Right ventricle myocardium superior (tissue), 1 donor: ENCODE measurements around the gene SPIRE2. TPM values are rescaled to one million over a fixed set of nuclear protein-coding genes. Genes with fewer than 3 reads are reported as not detected.

ENCODE experiments used
- ATAC-seq: fragments of 200-7000 bp; cut with Tn5 transposase; one replicate; pipeline ENCODE4 v1.9.1; 2020; ENCODE audit warnings: mild to moderate bottlenecking; ENCODE audit not compliant: poor library complexity
- DNase-seq: peaks from one replicate; pipeline ENCODE4 v3.0.0-alpha.2; 2020
- intact Hi-C: fragments of 100-400 bp; cut with DNase I; formaldehyde crosslinking; loops from one replicate; pipeline ENCODE4 v1.11.2; 2022
- total RNA-seq: library from RNA; stranded (reverse); fragmentation: NEBNext Ultra II Directional; extraction: Animal tissue kit (Norgen Biotek cat#: 25700); gene quantifications from one replicate; pipeline ENCODE4 v1.2.1, GENCODE V29; 2021
- donor health status: DM: no; HTN: yes; CAD: no; lungs with severe emphysema.

SPIRE2 gene
- total RNA-seq, 1 donor from 2014 or later: 1.2 TPM

GRCh38 chr16:89880477-89881367 lies 52.4 kb downstream of the SPIRE2 start:
- no peak for DNase-seq
- intact Hi-C loops: no loop called here

GRCh38 chr16:89881368-89881730 lies 53.1 kb downstream of the SPIRE2 start:
- intact Hi-C loops: no loop called here
- DNase-seq (no peak), ATAC-seq (no peak)

More at GRCh38 chr16:89880477-89881367, 52.4 kb downstream of the SPIRE2 start:
- ATAC-seq: no peak

GRCh38 chr16:89883346-89884040 lies 55.2 kb downstream of the SPIRE2 start:
- no peak for DNase-seq
- intact Hi-C loops: no loop called here
- ATAC-seq: no peak

- intact Hi-C loops: no loop called here
- ATAC-seq (no peak), DNase-seq (no peak)
Observed at GRCh38 chr16:89884041-89884421, 55.8 kb downstream of the SPIRE2 start.

- DNase-seq: no peak
- intact Hi-C loops: no loop called here
- no peak for ATAC-seq
Observed at GRCh38 chr16:89887243-89887642, 59.0 kb downstream of the SPIRE2 start.

GRCh38 chr16:89890200-89890599 lies 61.9 kb downstream of the SPIRE2 start:
- DNase-seq (no peak), ATAC-seq (no peak)
- intact Hi-C loops: no loop called here

GRCh38 chr16:89890886-89891657 lies 62.8 kb downstream of the SPIRE2 start:
- no peak for DNase-seq
- no peak for ATAC-seq

GRCh38 chr16:89892055-89892630 lies 63.9 kb downstream of the SPIRE2 start:
- intact Hi-C loops: no loop called here
- DNase-seq (no peak), ATAC-seq (no peak)

More at GRCh38 chr16:89890886-89891657, 62.8 kb downstream of the SPIRE2 start:
- intact Hi-C loops: no loop called here

GRCh38 chr16:89892635-89893034 lies 64.4 kb downstream of the SPIRE2 start:
- ATAC-seq (no peak), DNase-seq (no peak)
- intact Hi-C loops: no loop called here

- ATAC-seq (no peak), DNase-seq (no peak)
- intact Hi-C loops: no loop called here
Observed at GRCh38 chr16:89893642-89894548, 65.6 kb downstream of the SPIRE2 start.

GRCh38 chr16:89895482-89896250 lies 67.4 kb downstream of the SPIRE2 start:
- ATAC-seq (no peak), DNase-seq (no peak)
- intact Hi-C loops: no loop called here

GRCh38 chr16:89897204-89897603 lies 68.9 kb downstream of the SPIRE2 start:
- intact Hi-C loops: no loop called here
- DNase-seq (no peak), ATAC-seq (no peak)

GRCh38 chr16:89898201-89898967 lies 70.1 kb downstream of the SPIRE2 start:
- DNase-seq: no peak
- no peak for ATAC-seq

GRCh38 chr16:89899879-89900481 lies 71.7 kb downstream of the SPIRE2 start:
- no peak for ATAC-seq
- intact Hi-C loops: no loop called here
- DNase-seq: no peak

More at GRCh38 chr16:89898201-89898967, 70.1 kb downstream of the SPIRE2 start:
- intact Hi-C loops: no loop called here

- DNase-seq: no peak
Observed at GRCh38 chr16:89900885-89901284, 72.6 kb downstream of the SPIRE2 start.

GRCh38 chr16:89902980-89903379 lies 74.7 kb downstream of the SPIRE2 start:
- intact Hi-C loops: no loop called here
- ATAC-seq (peak; percentile 13), DNase-seq (no peak)

More at GRCh38 chr16:89900885-89901284, 72.6 kb downstream of the SPIRE2 start:
- ATAC-seq: no peak
- intact Hi-C loops: no loop called here
